ENCODE measurements around the gene ZNF234. TPM values are rescaled to one million over a fixed set of nuclear protein-coding genes. Genes with fewer than 3 reads are reported as not detected.

The ZNF234 gene
- total RNA-seq, 2 donors from 2014 or later = 2.3 to 4.9 TPM

- ATAC-seq = no peak
- intact Hi-C loops (cut with DNase I) = no loop called here
- H3K9me3 ChIP-seq = peaks cover 0 to 37% (median 0%) of the 10 kb centered on the region in 3 donors
- no peak for DNase-seq
- peaks cover 31 to 40% of the 10 kb centered on the region in 2 donors for H3K36me3 ChIP-seq (replicated peaks in 1 of 2; ENCODE audit: insufficient read depth in 1 of 2, low read depth in 2 of 2)
- no peaks in the 10 kb centered on the region for H3K4me1 ChIP-seq
- WGBS, 2 donors = 93 to 97% methylated on average over 5 of the region's 5 CpGs
- no peak overlapping the region for H3K27ac ChIP-seq
- H3K27me3 ChIP-seq = no peaks in the 10 kb centered on the region
- no peak for TF ChIP-seq POLR2A (IDR thresholded peaks at IDR 0.05)
- TF ChIP-seq CTCF (IDR thresholded peaks at IDR 0.05) = no peak
- no peak overlapping the region for H3K4me3 ChIP-seq
Observed at GRCh38 chr19:44151491-44151890, 10.1 kb downstream of the ZNF234 start.

DNA sequence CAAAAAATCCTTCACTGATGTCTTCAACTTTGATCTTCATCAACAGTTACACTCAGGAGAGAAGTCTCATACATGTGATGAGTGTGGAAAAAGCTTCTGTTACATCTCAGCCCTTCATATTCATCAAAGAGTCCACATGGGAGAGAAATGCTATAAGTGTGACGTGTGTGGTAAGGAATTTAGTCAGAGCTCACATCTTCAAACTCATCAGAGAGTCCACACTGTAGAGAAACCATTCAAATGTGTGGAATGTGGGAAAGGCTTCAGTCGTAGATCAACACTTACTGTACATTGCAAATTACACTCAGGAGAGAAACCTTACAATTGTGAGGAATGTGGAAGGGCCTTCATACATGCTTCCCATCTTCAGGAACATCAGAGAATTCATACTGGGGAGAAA, 15.1 kb downstream of the ZNF234 start:
- no peak for ATAC-seq

GRCh38 chr19:44163789-44164188, 22.4 kb downstream of the ZNF234 start:
- H3K9me3 ChIP-seq = peaks cover 0 to 22% (median 6%) of the 10 kb centered on the region in 3 donors
- 86 to 87% methylated on average over 2 of the region's 2 CpGs for WGBS, 2 donors
- H3K27ac ChIP-seq = no peak overlapping the region
- no peak overlapping the region for H3K4me3 ChIP-seq
- no peak for ATAC-seq
- H3K27me3 ChIP-seq = no peaks in the 10 kb centered on the region
- H3K36me3 ChIP-seq (replicated peaks in 1 of 2; ENCODE audit: insufficient read depth in 1 of 2, low read depth in 2 of 2) = peaks cover 0 to 2% of the 10 kb centered on the region in 2 donors
- no peak for TF ChIP-seq CTCF (IDR thresholded peaks at IDR 0.05)
- no peak for TF ChIP-seq POLR2A (IDR thresholded peaks at IDR 0.05)
- no peak for DNase-seq
- H3K4me1 ChIP-seq = peaks cover 13% of the 10 kb centered on the region
- intact Hi-C loops (cut with DNase I) = loop anchor here (10.0 kb wide), 1 partner anchor 49 kb away; the partner anchor contains the start of gene ZNF225

More for the DNA sequence above, 15.1 kb downstream of the ZNF234 start:
- DNase-seq = no peak
- Histone ChIP-seq H3K36me3 (replicated peaks in 1 of 2; ENCODE audit: insufficient read depth in 1 of 2, low read depth in 2 of 2) (peaks cover 24 to 26% of the 10 kb centered on the region in 2 donors), H3K27me3 (no peaks in the 10 kb centered on the region), H3K4me3 (no peak overlapping the region), H3K9me3 (peaks cover 0 to 76% (median 9%) of the 10 kb centered on the region in 3 donors), H3K27ac (no peak overlapping the region), H3K4me1 (no peaks in the 10 kb centered on the region)
- TF ChIP-seq POLR2A (IDR thresholded peaks at IDR 0.05) (no peak), CTCF (IDR thresholded peaks at IDR 0.05) (no peak)
- 95 to 96% methylated on average over 2 of the region's 2 CpGs for WGBS, 2 donors
- intact Hi-C loops (cut with DNase I) = no loop called here

DNA sequence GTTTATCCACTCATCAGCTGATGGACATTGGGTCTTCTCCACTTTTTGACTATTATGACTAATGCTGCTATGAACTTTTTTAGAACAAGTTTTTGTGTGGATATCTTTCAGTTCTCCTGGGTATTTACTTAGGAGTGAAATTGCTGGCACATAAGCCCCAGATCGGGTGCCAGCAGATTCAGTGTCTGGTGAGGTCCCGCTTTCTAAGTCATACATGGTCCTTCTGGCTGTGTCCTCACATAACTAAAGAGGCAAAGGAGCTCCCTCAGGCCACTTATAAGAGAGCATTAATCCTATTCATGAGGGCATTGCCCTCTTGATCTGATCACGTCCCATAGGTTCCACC, 22.9 kb downstream of the ZNF234 start:
- WGBS, 2 donors = 51 to 71% methylated on average over 3 of the region's 3 CpGs
- ATAC-seq = no peak
- TF ChIP-seq POLR2A (IDR thresholded peaks at IDR 0.05) = no peak
- no peak for TF ChIP-seq CTCF (IDR thresholded peaks at IDR 0.05)
- Histone ChIP-seq H3K27ac (peak overlapping the region; percentile 20 to 81 (median 60)), H3K4me1 (peaks cover 13% of the 10 kb centered on the region), H3K9me3 (peaks cover 0 to 18% (median 2%) of the 10 kb centered on the region in 3 donors), H3K27me3 (no peaks in the 10 kb centered on the region), H3K36me3 (replicated peaks in 1 of 2; ENCODE audit: insufficient read depth in 1 of 2, low read depth in 2 of 2) (peaks cover 0 to 2% of the 10 kb centered on the region in 2 donors), H3K4me3 (peak overlapping the region; percentile 19 to 46)
- intact Hi-C loops (cut with DNase I) = loop anchor here (10.0 kb wide), 1 partner anchor 49 kb away; the partner anchor contains the start of gene ZNF225
- no peak for DNase-seq

Data from body of pancreas (tissue), 4 donors.